Bone marrow (tissue), 2 donors: ENCODE measurements around the gene ESRRA.

Experiments
- DNase-seq, 2 donors: peaks; one replicate each; lab custom pipeline; 2025; lab: John Stamatoyannopoulos, UW

ESRRA gene

GRCh38 chr11:64333556-64333955 lies 28.2 kb downstream of the ESRRA start:
- no peak for DNase-seq

- peak; percentile 30 to 97 for DNase-seq
These were observed 29.7 kb downstream of the ESRRA start for GRCh38 chr11:64334764-64335735.

GRCh38 chr11:64337538-64338249 lies 32.4 kb downstream of the ESRRA start:
- DNase-seq = no peak

- no peak for DNase-seq
These were observed 33.4 kb downstream of the ESRRA start for GRCh38 chr11:64338716-64339115.

GRCh38 chr11:64339286-64339685 lies 34.0 kb downstream of the ESRRA start:
- DNase-seq = no peak

GRCh38 chr11:64339754-64340408 lies 34.6 kb downstream of the ESRRA start, which contains the start of gene CCDC88B:
TSS of gene CCDC88B (plus strand) at chr11:64340204. CDS start at chr11:64340267, 63 bp downstream.
- peak; percentile 38 to 71 for DNase-seq

- DNase-seq = peak in 1 of 2 donors; percentile 38
These were observed 35.5 kb downstream of the ESRRA start for GRCh38 chr11:64340671-64341335.

GRCh38 chr11:64341429-64341828 lies 36.1 kb downstream of the ESRRA start:
- no peak for DNase-seq

- DNase-seq = peak; percentile 76 to 83
These were observed 36.8 kb downstream of the ESRRA start for GRCh38 chr11:64341851-64342791.

- no peak for DNase-seq
These were observed 37.8 kb downstream of the ESRRA start for GRCh38 chr11:64342869-64343745.

GRCh38 chr11:64343767-64344559 lies 38.6 kb downstream of the ESRRA start:
- no peak for DNase-seq

- no peak for DNase-seq
These were observed 39.5 kb downstream of the ESRRA start for GRCh38 chr11:64344787-64345186.

GRCh38 chr11:64347193-64347867 lies 42.0 kb downstream of the ESRRA start:
- no peak for DNase-seq

- DNase-seq = no peak
These were observed 43.2 kb downstream of the ESRRA start for GRCh38 chr11:64348383-64349024.

- DNase-seq = no peak
These were observed 43.7 kb downstream of the ESRRA start for GRCh38 chr11:64349025-64349387.

- no peak for DNase-seq
These were observed 44.1 kb downstream of the ESRRA start for GRCh38 chr11:64349404-64349803.

GRCh38 chr11:64351136-64351631 lies 45.9 kb downstream of the ESRRA start:
- DNase-seq = no peak
